ENCODE data around the gene ADA. TPM values are rescaled to one million over a fixed set of nuclear protein-coding genes. Genes with fewer than 3 reads are reported as not detected.
"Not testable (repeated sequence)": the region's sequence is repeated elsewhere in the genome, so short reads cannot be mapped to it uniquely, and the experiment has no call there.

Gene ADA
- total RNA-seq, 1 experiment from 2014 or later: 5.1 TPM

DNA sequence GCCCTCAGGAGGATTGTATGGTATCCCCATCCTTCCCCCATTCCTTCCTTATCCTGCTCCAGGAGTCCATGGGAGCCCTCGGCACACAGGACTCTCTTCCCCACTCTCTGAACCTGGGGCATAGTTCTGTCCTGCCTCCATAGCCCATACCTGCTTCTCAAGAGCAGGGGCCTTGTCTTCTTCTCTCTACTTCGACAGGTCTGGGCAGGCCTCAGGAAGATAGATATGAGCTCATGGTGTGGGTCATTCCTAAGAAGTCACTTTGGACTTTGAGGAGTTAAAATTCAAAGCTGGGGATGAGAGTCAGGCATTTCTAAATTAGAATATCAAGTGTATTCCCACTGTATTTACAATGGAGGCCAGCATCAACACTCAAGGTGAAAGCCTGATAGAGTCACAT lies 8.4 kb upstream of the ADA start:
- POLR2A ChIA-PET: interaction anchor here (1.1 kb wide), 1 partner anchor 8 kb away, joined by 3 read pairs; no protein-coding TSS in a partner anchor
- TF ChIP-seq, protein P1, sequence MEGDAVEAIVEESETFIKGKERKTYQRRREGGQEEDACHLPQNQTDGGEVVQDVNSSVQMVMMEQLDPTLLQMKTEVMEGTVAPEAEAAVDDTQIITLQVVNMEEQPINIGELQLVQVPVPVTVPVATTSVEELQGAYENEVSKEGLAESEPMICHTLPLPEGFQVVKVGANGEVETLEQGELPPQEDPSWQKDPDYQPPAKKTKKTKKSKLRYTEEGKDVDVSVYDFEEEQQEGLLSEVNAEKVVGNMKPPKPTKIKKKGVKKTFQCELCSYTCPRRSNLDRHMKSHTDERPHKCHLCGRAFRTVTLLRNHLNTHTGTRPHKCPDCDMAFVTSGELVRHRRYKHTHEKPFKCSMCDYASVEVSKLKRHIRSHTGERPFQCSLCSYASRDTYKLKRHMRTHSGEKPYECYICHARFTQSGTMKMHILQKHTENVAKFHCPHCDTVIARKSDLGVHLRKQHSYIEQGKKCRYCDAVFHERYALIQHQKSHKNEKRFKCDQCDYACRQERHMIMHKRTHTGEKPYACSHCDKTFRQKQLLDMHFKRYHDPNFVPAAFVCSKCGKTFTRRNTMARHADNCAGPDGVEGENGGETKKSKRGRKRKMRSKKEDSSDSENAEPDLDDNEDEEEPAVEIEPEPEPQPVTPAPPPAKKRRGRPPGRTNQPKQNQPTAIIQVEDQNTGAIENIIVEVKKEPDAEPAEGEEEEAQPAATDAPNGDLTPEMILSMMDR (IDR thresholded peaks at IDR 0.05; ENCODE audit: unreplicated experiment): no peak
- DNase-seq (ENCODE audit: unreplicated experiment): no peak
- BruUV-seq (replicated peaks): no TSS peak
- Mint-ChIP-seq H3K9me3 (ENCODE audit: unreplicated experiment) (no peaks in the 10 kb centered on the region), H3K27me3 (ENCODE audit: insufficient read depth, unreplicated experiment) (no peaks in the 10 kb centered on the region), H3K4me3 (ENCODE audit: unreplicated experiment) (no peak overlapping the region), H3K36me3 (ENCODE audit: insufficient read depth, unreplicated experiment) (peaks cover 6% of the 10 kb centered on the region), H3K27ac (ENCODE audit: low read depth, unreplicated experiment) (no peak overlapping the region), H3K4me1 (ENCODE audit: insufficient read depth, unreplicated experiment) (no peaks in the 10 kb centered on the region)
- CTCF ChIA-PET: interaction anchor here (0.6 kb wide), 2 partner anchors 18 to 740 kb away, joined by 3 to 5 read pairs; no protein-coding TSS in a partner anchor
- intact Hi-C loops (cut with micrococcal nuclease): no loop called here

- Mint-ChIP-seq H3K4me3 (ENCODE audit: unreplicated experiment) (no peak overlapping the region), H3K27me3 (ENCODE audit: insufficient read depth, unreplicated experiment) (no peaks in the 10 kb centered on the region), H3K27ac (ENCODE audit: low read depth, unreplicated experiment) (no peak overlapping the region), H3K9me3 (ENCODE audit: unreplicated experiment) (no peaks in the 10 kb centered on the region), H3K36me3 (ENCODE audit: insufficient read depth, unreplicated experiment) (peaks cover 6% of the 10 kb centered on the region), H3K4me1 (ENCODE audit: insufficient read depth, unreplicated experiment) (no peaks in the 10 kb centered on the region)
- CTCF ChIA-PET: interaction anchor here (0.8 kb wide), 1 partner anchor 13 kb away, joined by 5 read pairs; no protein-coding TSS in a partner anchor
- intact Hi-C loops (cut with micrococcal nuclease): no loop called here
- POLR2A ChIA-PET: no interaction called here
- TF ChIP-seq, protein P1 (IDR thresholded peaks at IDR 0.05; ENCODE audit: unreplicated experiment): no peak
- DNase-seq (ENCODE audit: unreplicated experiment): no peak
- no TSS peak for BruUV-seq (replicated peaks)
These were observed 7.3 kb upstream of the ADA start for GRCh38 chr20:44658810-44659209.

- no peak for DNase-seq (ENCODE audit: unreplicated experiment)
- Mint-ChIP-seq H3K27ac (ENCODE audit: low read depth, unreplicated experiment) (no peak overlapping the region), H3K27me3 (ENCODE audit: insufficient read depth, unreplicated experiment) (no peaks in the 10 kb centered on the region), H3K4me3 (ENCODE audit: unreplicated experiment) (no peak overlapping the region), H3K4me1 (ENCODE audit: insufficient read depth, unreplicated experiment) (no peaks in the 10 kb centered on the region), H3K36me3 (ENCODE audit: insufficient read depth, unreplicated experiment) (peaks cover 6% of the 10 kb centered on the region), H3K9me3 (ENCODE audit: unreplicated experiment) (no peaks in the 10 kb centered on the region)
- POLR2A ChIA-PET: no interaction called here
- no TSS peak for BruUV-seq (replicated peaks)
- intact Hi-C loops (cut with micrococcal nuclease): no loop called here
- CTCF ChIA-PET: interaction anchor here (0.6 to 0.8 kb wide), 2 partner anchors 12 to 199 kb away, joined by 3 to 5 read pairs; no protein-coding TSS in a partner anchor
- TF ChIP-seq, protein P1 (IDR thresholded peaks at IDR 0.05; ENCODE audit: unreplicated experiment): no peak
These were observed 6.4 kb upstream of the ADA start for GRCh38 chr20:44657875-44658274.

- intact Hi-C loops (cut with micrococcal nuclease): no loop called here
- DNase-seq (ENCODE audit: unreplicated experiment): no peak
- ChIA-PET CTCF (interaction anchor here (1.0 to 2.2 kb wide), 5 partner anchors 27 to 161 kb away, joined by 3 to 12 read pairs (median 3); no protein-coding TSS in a partner anchor), POLR2A (interaction anchor here (1.0 kb wide), 1 partner anchor 25 kb away, joined by 3 read pairs; no protein-coding TSS in a partner anchor)
- Mint-ChIP-seq H3K9me3 (ENCODE audit: unreplicated experiment) (no peaks in the 10 kb centered on the region), H3K36me3 (ENCODE audit: insufficient read depth, unreplicated experiment) (peaks cover 6% of the 10 kb centered on the region), H3K4me3 (ENCODE audit: unreplicated experiment) (no peak overlapping the region), H3K4me1 (ENCODE audit: insufficient read depth, unreplicated experiment) (peaks cover 6% of the 10 kb centered on the region), H3K27me3 (ENCODE audit: insufficient read depth, unreplicated experiment) (no peaks in the 10 kb centered on the region), H3K27ac (ENCODE audit: low read depth, unreplicated experiment) (no peak overlapping the region)
- TF ChIP-seq, protein P1 (IDR thresholded peaks at IDR 0.05; ENCODE audit: unreplicated experiment): no peak
- BruUV-seq (replicated peaks): no TSS peak
These were observed 4.9 kb upstream of the ADA start for GRCh38 chr20:44656448-44656847.

DNA sequence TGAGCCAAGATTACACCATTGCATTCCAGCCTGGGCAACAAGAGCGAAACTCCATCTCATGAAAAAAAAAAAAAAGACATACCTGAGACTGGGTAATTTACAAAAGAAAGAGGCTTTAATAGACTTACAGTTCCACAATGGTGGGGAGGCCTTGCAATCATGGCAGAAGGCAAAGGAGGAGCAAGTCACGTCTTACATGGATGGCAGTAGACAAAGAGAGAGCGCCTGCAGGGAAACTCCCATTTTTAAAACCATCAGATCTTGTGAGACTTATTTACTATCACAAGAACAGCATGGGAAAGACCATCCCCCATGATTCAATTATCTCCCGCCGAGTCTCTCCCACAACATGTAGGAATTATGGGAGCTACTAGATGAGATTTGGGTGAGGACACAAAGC lies 2.7 kb upstream of the ADA start:
- DNase-seq (ENCODE audit: unreplicated experiment); intact Hi-C loops (cut with micrococcal nuclease); H3K4me1 Mint-ChIP-seq (ENCODE audit: insufficient read depth, unreplicated experiment); H3K4me3 Mint-ChIP-seq (ENCODE audit: unreplicated experiment); H3K27ac Mint-ChIP-seq (ENCODE audit: low read depth, unreplicated experiment); BruUV-seq (replicated peaks); H3K9me3 Mint-ChIP-seq (ENCODE audit: unreplicated experiment); H3K36me3 Mint-ChIP-seq (ENCODE audit: insufficient read depth, unreplicated experiment); H3K27me3 Mint-ChIP-seq (ENCODE audit: insufficient read depth, unreplicated experiment): not testable (repeated sequence)
- ChIA-PET POLR2A (interaction anchor here (1.4 kb wide), 1 partner anchor 9 kb away, joined by 4 read pairs; no protein-coding TSS in a partner anchor), CTCF (interaction anchor here (0.6 to 0.7 kb wide), 3 partner anchors 32 to 101 kb away, joined by 3 read pairs; no protein-coding TSS in a partner anchor)

Measured in MCF 10A (cell line).